Measurements from ENCODE around the gene SRP9. TPM values are rescaled to one million over a fixed set of nuclear protein-coding genes. Genes with fewer than 3 reads are reported as not detected.

Gene SRP9
- total RNA-seq, 4 donors from 2014 or later: 67.9 to 153 (median 131) TPM

- no peak for DNase-seq
Observed at GRCh38 chr1:225737161-225737560, 40.5 kb upstream of the SRP9 start.

GRCh38 chr1:225737866-225738265 lies 39.8 kb upstream of the SRP9 start:
- Histone ChIP-seq H3K4me3 (no peak overlapping the region), H3K4me1 (peaks cover 0 to 8% (median 0%) of the 10 kb centered on the region in 4 donors), H3K27ac (no peak overlapping the region), H3K27me3 (no peaks in the 10 kb centered on the region), H3K9me3 (no peaks in the 10 kb centered on the region), H3K36me3 (no peaks in the 10 kb centered on the region)
- no peak for DNase-seq
- TF ChIP-seq POLR2A (IDR thresholded peaks at IDR 0.05) (no peak), CTCF (IDR thresholded peaks at IDR 0.05) (no peak)

More at GRCh38 chr1:225737161-225737560, 40.5 kb upstream of the SRP9 start:
- Histone ChIP-seq H3K9me3 (no peaks in the 10 kb centered on the region), H3K27me3 (no peaks in the 10 kb centered on the region), H3K36me3 (no peaks in the 10 kb centered on the region), H3K27ac (no peak overlapping the region), H3K4me1 (peaks cover 0 to 8% (median 0%) of the 10 kb centered on the region in 4 donors), H3K4me3 (no peak overlapping the region)
- TF ChIP-seq POLR2A (IDR thresholded peaks at IDR 0.05) (no peak), CTCF (IDR thresholded peaks at IDR 0.05) (no peak)

GRCh38 chr1:225738763-225739162 lies 38.9 kb upstream of the SRP9 start:
- H3K9me3 ChIP-seq: no peaks in the 10 kb centered on the region
- no peak overlapping the region for H3K4me3 ChIP-seq
- no peaks in the 10 kb centered on the region for H3K27me3 ChIP-seq
- H3K4me1 ChIP-seq: peaks cover 0 to 8% (median 0%) of the 10 kb centered on the region in 4 donors
- TF ChIP-seq CTCF (IDR thresholded peaks at IDR 0.05): no peak
- no peak for TF ChIP-seq POLR2A (IDR thresholded peaks at IDR 0.05)
- DNase-seq: no peak
- H3K27ac ChIP-seq: no peak overlapping the region
- H3K36me3 ChIP-seq: no peaks in the 10 kb centered on the region

- Histone ChIP-seq H3K4me1 (peaks cover 0 to 8% (median 0%) of the 10 kb centered on the region in 4 donors), H3K4me3 (no peak overlapping the region), H3K9me3 (no peaks in the 10 kb centered on the region), H3K36me3 (no peaks in the 10 kb centered on the region), H3K27ac (no peak overlapping the region), H3K27me3 (no peaks in the 10 kb centered on the region)
- TF ChIP-seq CTCF (IDR thresholded peaks at IDR 0.05): no peak
- no peak for TF ChIP-seq POLR2A (IDR thresholded peaks at IDR 0.05)
- no peak for DNase-seq
Observed at GRCh38 chr1:225739542-225740107, 38.0 kb upstream of the SRP9 start.

- Histone ChIP-seq H3K4me3 (no peak overlapping the region), H3K4me1 (peaks cover 0 to 17% (median 0%) of the 10 kb centered on the region in 4 donors), H3K9me3 (no peaks in the 10 kb centered on the region), H3K27ac (no peak overlapping the region), H3K36me3 (no peaks in the 10 kb centered on the region), H3K27me3 (no peaks in the 10 kb centered on the region)
- no peak for TF ChIP-seq CTCF (IDR thresholded peaks at IDR 0.05)
- TF ChIP-seq POLR2A (IDR thresholded peaks at IDR 0.05): no peak
- DNase-seq: no peak
Observed at GRCh38 chr1:225744745-225745144, 32.9 kb upstream of the SRP9 start.

- peaks cover 0 to 17% (median 0%) of the 10 kb centered on the region in 4 donors for H3K4me1 ChIP-seq
- no peak overlapping the region for H3K27ac ChIP-seq
- DNase-seq: no peak
Observed at GRCh38 chr1:225745273-225745672, 32.4 kb upstream of the SRP9 start.

More at GRCh38 chr1:225745273-225745672, 32.4 kb upstream of the SRP9 start:
- Histone ChIP-seq H3K27me3 (no peaks in the 10 kb centered on the region), H3K9me3 (no peaks in the 10 kb centered on the region), H3K36me3 (no peaks in the 10 kb centered on the region), H3K4me3 (no peak overlapping the region)
- TF ChIP-seq CTCF (IDR thresholded peaks at IDR 0.05) (no peak), POLR2A (IDR thresholded peaks at IDR 0.05) (no peak)
